DMS79 treated with DMSO at 0.1 percent for 48 hours (cell line): Measurements from ENCODE around the gene ZNF502.

Source experiments
- DNase-seq: peaks from one replicate; lab custom pipeline; 2025; lab: John Stamatoyannopoulos, UW

The ZNF502 gene

GRCh38 chr3:44771424-44772098, 59.1 kb downstream of the ZNF502 start:
- DNase-seq, result no peak

GRCh38 chr3:44772099-44772442, 59.6 kb downstream of the ZNF502 start:
- DNase-seq, result no peak
